Activated CD8-positive, alpha-beta T cell treated with anti-CD3 and anti-CD28 coated beads for 36 hours (primary cell): ENCODE measurements around the gene CTNNA3. TPM values are rescaled to one million over a fixed set of nuclear protein-coding genes. Genes with fewer than 3 reads are reported as not detected.

ENCODE experiments used
- ATAC-seq: fragments of 200-7000 bp; cut with Tn5 transposase; one replicate; pipeline ENCODE4 v1.10.0; 2021; ENCODE audit warnings: mild to moderate bottlenecking, moderate library complexity
- CTCF ChIA-PET: fragments of 350-600 bp; sonication (Branson Sonifier 250); formaldehyde crosslinking; loops from one replicate; lab custom pipeline; 2021; ENCODE audit warnings: antibody characterized with exemption; lab: Charles Lee
- POLR2A ChIA-PET: fragments of 350-600 bp; sonication (Branson Sonifier 250); formaldehyde crosslinking; loops from one replicate; lab custom pipeline; 2021; ENCODE audit warnings: antibody characterized with exemption; lab: Charles Lee
- DNase-seq: peaks from one replicate; pipeline ENCODE4 v3.0.0-alpha.2; 2020
- H3K27ac Mint-ChIP-seq: one replicate; pipeline ENCODE4 v1.8.0; 2021; ENCODE audit warnings: mild to moderate bottlenecking, mixed read lengths
- H3K27me3 Mint-ChIP-seq: one replicate; pipeline ENCODE4 v1.8.0; 2021; ENCODE audit warnings: mixed read lengths
- H3K36me3 Mint-ChIP-seq: one replicate; pipeline ENCODE4 v1.8.0; 2021; ENCODE audit warnings: low read depth, mixed read lengths
- H3K4me1 Mint-ChIP-seq: one replicate; pipeline ENCODE4 v1.8.0; 2021; ENCODE audit warnings: low read depth, mixed read lengths
- H3K4me3 Mint-ChIP-seq: one replicate; pipeline ENCODE4 v1.8.0; 2021; ENCODE audit warnings: mild to moderate bottlenecking, moderate library complexity, mixed read lengths
- H3K9me3 Mint-ChIP-seq: one replicate; pipeline ENCODE4 v1.8.0; 2021; ENCODE audit warnings: mixed read lengths
- CTCF ChIP-seq: fragments of 200-600 bp; IDR thresholded peaks from one replicate; pipeline ENCODE4 v1.8.0; 2022; ENCODE audit warnings: antibody characterized with exemption, mild to moderate bottlenecking
- intact Hi-C: fragments of 100-400 bp; cut with micrococcal nuclease; formaldehyde crosslinking; loops from one replicate; pipeline ENCODE4 v1.10.0; 2022
- total RNA-seq, 2 experiments: library from RNA; stranded (reverse); gene quantifications; one replicate each; pipeline ENCODE4 v1.2.3, GENCODE V29; 2021

The CTNNA3 gene
- total RNA-seq, 2 experiments from 2014 or later = not detected

- H3K9me3 Mint-ChIP-seq = peaks cover 2% of the 10 kb centered on the region
- POLR2A ChIA-PET = no interaction called here
- no peak for ATAC-seq
Observed at GRCh38 chr10:66834802-66835201, 861.2 kb downstream of the CTNNA3 start.

GRCh38 chr10:66833861-66834260 is 862.1 kb downstream of the CTNNA3 start:
- POLR2A ChIA-PET = no interaction called here
- no peak for TF ChIP-seq CTCF

More at GRCh38 chr10:66834802-66835201, 861.2 kb downstream of the CTNNA3 start:
- CTCF ChIA-PET = no interaction called here
- no peak for TF ChIP-seq CTCF
- Mint-ChIP-seq H3K36me3 (no peaks in the 10 kb centered on the region), H3K4me3 (no peak overlapping the region), H3K27me3 (no peaks in the 10 kb centered on the region), H3K27ac (no peak overlapping the region), H3K4me1 (no peaks in the 10 kb centered on the region)
- intact Hi-C loops = no loop called here
- no peak for DNase-seq

GRCh38 chr10:66832781-66833422 is 863.1 kb downstream of the CTNNA3 start:
- Mint-ChIP-seq H3K9me3 (peaks cover 2% of the 10 kb centered on the region), H3K27me3 (no peaks in the 10 kb centered on the region), H3K4me3 (no peak overlapping the region), H3K4me1 (no peaks in the 10 kb centered on the region), H3K36me3 (no peaks in the 10 kb centered on the region), H3K27ac (no peak overlapping the region)
- DNase-seq (no peak), ATAC-seq (no peak)
- intact Hi-C loops = no loop called here
- CTCF ChIA-PET = no interaction called here
- POLR2A ChIA-PET = no interaction called here
- no peak for TF ChIP-seq CTCF

More at GRCh38 chr10:66833861-66834260, 862.1 kb downstream of the CTNNA3 start:
- no peak for DNase-seq
- no peaks in the 10 kb centered on the region for H3K27me3 Mint-ChIP-seq
- ATAC-seq = no peak
- no peaks in the 10 kb centered on the region for H3K36me3 Mint-ChIP-seq
- intact Hi-C loops = no loop called here
- H3K9me3 Mint-ChIP-seq = peaks cover 2% of the 10 kb centered on the region
- CTCF ChIA-PET = no interaction called here
- H3K4me3 Mint-ChIP-seq = no peak overlapping the region
- no peaks in the 10 kb centered on the region for H3K4me1 Mint-ChIP-seq
- H3K27ac Mint-ChIP-seq = no peak overlapping the region

GRCh38 chr10:66828957-66829356 is 867.0 kb downstream of the CTNNA3 start:
- no peaks in the 10 kb centered on the region for H3K27me3 Mint-ChIP-seq
- POLR2A ChIA-PET = no interaction called here

More at GRCh38 chr10:66828957-66829356, 867.0 kb downstream of the CTNNA3 start:
- ATAC-seq (no peak), DNase-seq (no peak)
- CTCF ChIA-PET = interaction anchor here (1.3 kb wide), 1 partner anchor 97 kb away, joined by 3 read pairs; the partner anchor contains the start of gene LRRTM3
- Mint-ChIP-seq H3K4me1 (no peaks in the 10 kb centered on the region), H3K9me3 (peaks cover under 1% of the 10 kb centered on the region), H3K36me3 (no peaks in the 10 kb centered on the region), H3K27ac (no peak overlapping the region), H3K4me3 (no peak overlapping the region)
- no peak for TF ChIP-seq CTCF
- intact Hi-C loops = no loop called here
